ENCODE results near the gene CFAP53.

Gene CFAP53

GRCh38 chr18:50287441-50288347 is 21.4 kb upstream of the CFAP53 start, which contains the start of gene CXXC1:
TSS of gene CXXC1 (minus strand) at chr18:50287692. CDS start at chr18:50287589, 103 bp downstream.
- DNase-seq: peak; percentile 99

- DNase-seq: no peak
These were observed 20.7 kb upstream of the CFAP53 start for GRCh38 chr18:50287028-50287440.

GRCh38 chr18:50286391-50287027 is 20.2 kb upstream of the CFAP53 start:
- peak in 1 of 2 donors; percentile 29 for DNase-seq

GRCh38 chr18:50285631-50286321 is 19.5 kb upstream of the CFAP53 start:
- no peak for DNase-seq

- DNase-seq: no peak
These were observed 18.8 kb upstream of the CFAP53 start for GRCh38 chr18:50285071-50285470.

GRCh38 chr18:50284255-50284885 is 18.1 kb upstream of the CFAP53 start:
- peak in 1 of 2 donors; percentile 39 for DNase-seq

- no peak for DNase-seq
These were observed 17.3 kb upstream of the CFAP53 start for GRCh38 chr18:50283469-50284209.

- no peak for DNase-seq
These were observed 16.4 kb upstream of the CFAP53 start for GRCh38 chr18:50282521-50283335.

- DNase-seq: no peak
These were observed 15.8 kb upstream of the CFAP53 start for GRCh38 chr18:50281972-50282520.

GRCh38 chr18:50281295-50281971 is 15.1 kb upstream of the CFAP53 start, which contains the start of gene MBD1:
TSS of gene MBD1 (minus strand) at chr18:50281523. CDS start at chr18:50279992, 1,531 bp downstream.
- peak; percentile 98 to 99 for DNase-seq

GRCh38 chr18:50280707-50281294 is 14.5 kb upstream of the CFAP53 start:
- no peak for DNase-seq

- DNase-seq: no peak
These were observed 13.5 kb upstream of the CFAP53 start for GRCh38 chr18:50279752-50280151.

- DNase-seq: no peak
These were observed 11.6 kb upstream of the CFAP53 start for GRCh38 chr18:50277942-50278341.

- no peak for DNase-seq
These were observed 10.2 kb upstream of the CFAP53 start for GRCh38 chr18:50276452-50276851.

GRCh38 chr18:50275503-50276036 is 9.3 kb upstream of the CFAP53 start:
- no peak for DNase-seq

- no peak for DNase-seq
These were observed 8.6 kb upstream of the CFAP53 start for GRCh38 chr18:50274941-50275340.

- no peak for DNase-seq
These were observed 7.7 kb upstream of the CFAP53 start for GRCh38 chr18:50274044-50274442.

GRCh38 chr18:50273203-50274043 is 7.1 kb upstream of the CFAP53 start:
- no peak for DNase-seq

- no peak for DNase-seq
These were observed 6.3 kb upstream of the CFAP53 start for GRCh38 chr18:50272568-50272967.
